Breast epithelium (tissue), 4 donors: ENCODE results near the gene FXYD2. TPM values are rescaled to one million over a fixed set of nuclear protein-coding genes. Genes with fewer than 3 reads are reported as not detected.

ENCODE experiments used
- DNase-seq, 2 donors: peaks; one replicate each; pipeline ENCODE4 v3.0.0-alpha.2; 2019; ENCODE audit warnings: low spot score in 2 of 2
- H3K27ac ChIP-seq, 2 donors: fragments of 200-600 bp; sonication (generic) in 1 of 2; one replicate each; pipeline ENCODE4 v1.5.1; 2016 to 2019; ENCODE audit warnings: mild to moderate bottlenecking in 1 of 2
- H3K27me3 ChIP-seq, 2 donors: fragments of 200-600 bp; sonication (generic) in 1 of 2; one replicate each; pipeline versions ENCODE4 v1.5.1 to v1.6.0; 2017 to 2019; ENCODE audit warnings: control low read depth in 1 of 2, mild to moderate bottlenecking in 1 of 2
- H3K36me3 ChIP-seq: fragments of 200-600 bp; one replicate; pipeline ENCODE4 v1.5.1; 2019
- H3K4me1 ChIP-seq, 2 donors: fragments of 200-600 bp; sonication (generic); one replicate each; pipeline ENCODE4 v1.5.1; 2016 to 2019; ENCODE audit warnings: control low read depth in 1 of 2
- H3K4me3 ChIP-seq, 3 donors: fragments of 200-600 bp; sonication (generic); 1 replicate in 2 of 3; 2 replicates in 1 of 3; pipeline ENCODE4 v1.5.1; 2016 to 2019; ENCODE audit warnings: mild to moderate bottlenecking in 3 of 3, moderate library complexity in 2 of 3
- H3K9me3 ChIP-seq, 2 donors: fragments of 200-600 bp; sonication (generic) in 1 of 2; one replicate each; pipeline ENCODE4 v1.5.1; 2016 to 2019; ENCODE audit warnings: control low read depth in 1 of 2
- POLR2A ChIP-seq: fragments of 450-650 bp; IDR thresholded peaks from one replicate; pipeline ENCODE4 v1.6.1; 2016; ENCODE audit warnings: antibody characterized with exemption, mild to moderate bottlenecking, moderate library complexity
- POLR2AphosphoS5 ChIP-seq, 3 donors: sonication (generic); formaldehyde crosslinking; IDR thresholded peaks; one replicate each; pipeline ENCODE4 v1.6.1; 2017; ENCODE audit warnings: antibody characterized with exemption in 3 of 3
- intact Hi-C: fragments of 100-400 bp; cut with DNase I; formaldehyde crosslinking; loops from one replicate; pipeline ENCODE4 v1.15.1; 2023; ENCODE audit warnings: low total_unique reads
- total RNA-seq, 3 donors: library from RNA; depleted of rRNA; stranded (reverse); fragments of >200 nt; gene quantifications; one replicate each; pipeline ENCODE4 v1.1.0, GENCODE V29; 2016
- TF ChIP-seq, protein P1 (sequence below), 3 donors: fragments of 450-650 bp; IDR thresholded peaks; one replicate each; pipeline ENCODE4 v1.5.1; 2016 to 2017; ENCODE audit warnings: antibody characterized with exemption in 3 of 3, mild to moderate bottlenecking in 3 of 3, moderate library complexity in 3 of 3

FXYD2 gene
- total RNA-seq, 3 donors from 2014 or later = 0.66 to 2.0 (median 1.3) TPM

DNA sequence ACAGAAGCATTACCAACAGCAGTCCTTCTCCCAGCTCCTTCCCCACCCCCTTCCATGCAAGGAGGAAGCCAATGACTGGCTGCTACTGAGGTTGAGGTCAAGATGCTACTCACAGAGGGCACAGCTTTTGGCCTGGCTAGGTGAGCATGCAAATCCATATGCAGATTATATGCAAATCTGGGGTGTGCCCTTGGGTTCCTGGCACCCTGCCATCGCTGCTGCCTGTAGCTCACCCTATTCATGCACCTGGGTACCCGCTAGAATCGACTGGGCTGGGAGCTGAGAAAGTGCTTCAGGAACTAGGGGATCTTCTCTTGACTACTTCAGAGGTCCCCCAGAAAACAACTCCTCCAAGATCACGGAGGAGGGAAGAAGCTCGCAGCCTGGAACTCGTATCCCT is 31.6 kb downstream of the FXYD2 start:
- Histone ChIP-seq H3K27me3 (peaks cover 5 to 55% of the 10 kb centered on the region in 2 donors), H3K36me3 (no peaks in the 10 kb centered on the region), H3K9me3 (no peaks in the 10 kb centered on the region), H3K4me1 (peaks cover 0 to 12% of the 10 kb centered on the region in 2 donors), H3K27ac (no peak overlapping the region), H3K4me3 (no peak overlapping the region)
- DNase-seq = no peak
- intact Hi-C loops = no loop called here
- no peak for TF ChIP-seq POLR2AphosphoS5 (IDR thresholded peaks at IDR 0.05)
- TF ChIP-seq, protein P1, sequence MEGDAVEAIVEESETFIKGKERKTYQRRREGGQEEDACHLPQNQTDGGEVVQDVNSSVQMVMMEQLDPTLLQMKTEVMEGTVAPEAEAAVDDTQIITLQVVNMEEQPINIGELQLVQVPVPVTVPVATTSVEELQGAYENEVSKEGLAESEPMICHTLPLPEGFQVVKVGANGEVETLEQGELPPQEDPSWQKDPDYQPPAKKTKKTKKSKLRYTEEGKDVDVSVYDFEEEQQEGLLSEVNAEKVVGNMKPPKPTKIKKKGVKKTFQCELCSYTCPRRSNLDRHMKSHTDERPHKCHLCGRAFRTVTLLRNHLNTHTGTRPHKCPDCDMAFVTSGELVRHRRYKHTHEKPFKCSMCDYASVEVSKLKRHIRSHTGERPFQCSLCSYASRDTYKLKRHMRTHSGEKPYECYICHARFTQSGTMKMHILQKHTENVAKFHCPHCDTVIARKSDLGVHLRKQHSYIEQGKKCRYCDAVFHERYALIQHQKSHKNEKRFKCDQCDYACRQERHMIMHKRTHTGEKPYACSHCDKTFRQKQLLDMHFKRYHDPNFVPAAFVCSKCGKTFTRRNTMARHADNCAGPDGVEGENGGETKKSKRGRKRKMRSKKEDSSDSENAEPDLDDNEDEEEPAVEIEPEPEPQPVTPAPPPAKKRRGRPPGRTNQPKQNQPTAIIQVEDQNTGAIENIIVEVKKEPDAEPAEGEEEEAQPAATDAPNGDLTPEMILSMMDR (IDR thresholded peaks at IDR 0.05) = no peak

DNA sequence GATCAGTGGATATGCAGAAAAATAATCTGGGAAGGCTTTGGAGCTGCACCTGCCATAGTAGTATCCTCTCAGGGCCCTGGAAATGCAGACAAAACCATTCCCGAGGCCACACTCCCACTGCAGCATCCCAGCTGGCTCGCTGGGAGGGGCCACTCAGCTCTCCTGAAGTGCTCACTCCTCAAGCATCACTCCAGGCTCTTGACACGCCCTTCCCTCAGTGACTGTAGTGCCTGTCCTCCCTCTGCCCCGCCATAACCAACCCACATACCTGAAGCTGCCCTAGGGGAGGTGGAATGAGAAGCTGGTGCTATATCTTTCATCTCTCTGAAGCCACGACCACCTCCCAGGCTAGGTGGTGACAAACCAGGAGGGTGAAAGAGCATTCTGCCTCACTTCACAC is 32.3 kb downstream of the FXYD2 start:
- peaks cover 0 to 12% of the 10 kb centered on the region in 2 donors for H3K4me1 ChIP-seq
- intact Hi-C loops = no loop called here
- H3K27me3 ChIP-seq = peaks cover 5 to 54% of the 10 kb centered on the region in 2 donors

GRCh38 chr11:117790279-117790678 is 34.3 kb downstream of the FXYD2 start:
- no peak for TF ChIP-seq POLR2A
- TF ChIP-seq, protein P1 (IDR thresholded peaks at IDR 0.05) = no peak
- TF ChIP-seq POLR2AphosphoS5 (IDR thresholded peaks at IDR 0.05) = no peak
- H3K27ac ChIP-seq = no peak overlapping the region

More for the DNA sequence above, 32.3 kb downstream of the FXYD2 start:
- Histone ChIP-seq H3K36me3 (no peaks in the 10 kb centered on the region), H3K4me3 (no peak overlapping the region), H3K9me3 (no peaks in the 10 kb centered on the region), H3K27ac (no peak overlapping the region)
- no peak for TF ChIP-seq POLR2A
- TF ChIP-seq, protein P1 (IDR thresholded peaks at IDR 0.05) = no peak
- TF ChIP-seq POLR2AphosphoS5 (IDR thresholded peaks at IDR 0.05) = no peak
- no peak for DNase-seq

GRCh38 chr11:117789241-117789640 is 35.3 kb downstream of the FXYD2 start:
- TF ChIP-seq POLR2AphosphoS5 (IDR thresholded peaks at IDR 0.05) = no peak
- TF ChIP-seq POLR2A = no peak
- TF ChIP-seq, protein P1 (IDR thresholded peaks at IDR 0.05) = no peak
- DNase-seq = no peak
- Histone ChIP-seq H3K36me3 (no peaks in the 10 kb centered on the region), H3K27ac (no peak overlapping the region), H3K4me1 (no peaks in the 10 kb centered on the region), H3K27me3 (peaks cover 0 to 30% of the 10 kb centered on the region in 2 donors), H3K9me3 (no peaks in the 10 kb centered on the region), H3K4me3 (no peak overlapping the region)
- intact Hi-C loops = no loop called here

More at GRCh38 chr11:117790279-117790678, 34.3 kb downstream of the FXYD2 start:
- no peaks in the 10 kb centered on the region for H3K9me3 ChIP-seq
- intact Hi-C loops = no loop called here
- H3K4me1 ChIP-seq = no peaks in the 10 kb centered on the region
- H3K36me3 ChIP-seq = no peaks in the 10 kb centered on the region
- peaks cover 0 to 34% of the 10 kb centered on the region in 2 donors for H3K27me3 ChIP-seq
- DNase-seq = no peak
- no peak overlapping the region for H3K4me3 ChIP-seq

GRCh38 chr11:117786135-117786870 is 38.2 kb downstream of the FXYD2 start:
- Histone ChIP-seq H3K4me1 (no peaks in the 10 kb centered on the region), H3K9me3 (no peaks in the 10 kb centered on the region), H3K4me3 (no peak overlapping the region), H3K27ac (no peak overlapping the region), H3K36me3 (no peaks in the 10 kb centered on the region), H3K27me3 (peaks cover 0 to 6% of the 10 kb centered on the region in 2 donors)
- intact Hi-C loops = no loop called here
- DNase-seq = no peak
- TF ChIP-seq POLR2AphosphoS5 (IDR thresholded peaks at IDR 0.05) = no peak
- TF ChIP-seq POLR2A = no peak
- TF ChIP-seq, protein P1 (IDR thresholded peaks at IDR 0.05) = no peak
